Measurements from ENCODE around the gene SORCS2. TPM values are rescaled to one million over a fixed set of nuclear protein-coding genes. Genes with fewer than 3 reads are reported as not detected.

SORCS2 gene
- total and polyA plus RNA-seq, 2 of the 13 experiments (the other 11 are each of a cell fraction or from before 2014, with no cell fraction given) = 0.82 to 1.0 TPM

DNA sequence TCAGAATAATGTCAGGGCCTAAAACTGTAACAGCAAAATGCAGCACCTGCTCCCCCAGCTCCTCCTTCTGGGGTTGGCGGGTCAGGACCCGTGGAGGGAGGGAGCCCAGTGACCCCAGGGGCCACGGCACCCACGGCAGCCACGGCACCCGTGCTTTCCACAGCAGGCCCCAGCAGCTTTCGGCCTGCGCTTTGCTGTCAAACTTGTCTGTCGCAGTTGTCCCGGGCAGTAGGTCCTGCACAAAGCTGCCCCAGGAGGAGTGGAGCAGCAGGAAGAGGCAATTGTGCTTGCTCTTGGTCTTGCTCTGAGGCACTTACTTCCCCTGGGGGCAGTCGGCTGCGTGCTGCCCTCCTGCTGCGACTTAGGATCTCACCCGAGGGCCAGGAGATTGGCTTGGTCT is 563.7 kb downstream of the SORCS2 start:
- FAIRE-seq = no peak
- in situ Hi-C loops (cut with HindIII; ENCODE audit: extremely low pct_ligation_motif_present, low pct_unique_long_range_greater_than_20kb) = no loop called here
- H4K20me1 ChIP-seq (ENCODE audit: insufficient read depth, low read length) = no peaks in the 10 kb centered on the region
- ChIA-PET CTCF (ENCODE audit: low intra/inter-chr PET ratio, low total read pairs) (no interaction called here), POLR2A (no interaction called here)
- TF ChIP-seq ZNF878 (CRISPR knock-in tag; IDR thresholded peaks at IDR 0.05) (no peak), ZNF670 (CRISPR knock-in tag; IDR thresholded peaks at IDR 0.05; ENCODE audit: borderline replicate concordance) (no peak), ZBTB34 (CRISPR knock-in tag; IDR thresholded peaks at IDR 0.05) (no peak), ZNF687 (CRISPR knock-in tag; IDR thresholded peaks at IDR 0.05) (no peak), ZSCAN20 (CRISPR knock-in tag; IDR thresholded peaks at IDR 0.05; ENCODE audit: borderline replicate concordance) (no peak), JUND (CRISPR knock-in tag; IDR thresholded peaks at IDR 0.05) (no peak), ZNF788 (CRISPR knock-in tag; IDR thresholded peaks at IDR 0.05; ENCODE audit: borderline replicate concordance) (no peak), NPAS2 (CRISPR knock-in tag; IDR thresholded peaks at IDR 0.05; ENCODE audit: borderline replicate concordance) (no peak), PRDM10 (CRISPR knock-in tag; IDR thresholded peaks at IDR 0.05; ENCODE audit: low read depth) (no peak), GATA4 (IDR thresholded peaks at IDR 0.05; ENCODE audit: borderline replicate concordance, low read depth) (no peak), PAWR (CRISPR knock-in tag; IDR thresholded peaks at IDR 0.05; ENCODE audit: borderline replicate concordance) (no peak), ZNF329 (CRISPR knock-in tag; IDR thresholded peaks at IDR 0.05; ENCODE audit: low read depth) (no peak)
- TF ChIP-seq, protein P1, sequence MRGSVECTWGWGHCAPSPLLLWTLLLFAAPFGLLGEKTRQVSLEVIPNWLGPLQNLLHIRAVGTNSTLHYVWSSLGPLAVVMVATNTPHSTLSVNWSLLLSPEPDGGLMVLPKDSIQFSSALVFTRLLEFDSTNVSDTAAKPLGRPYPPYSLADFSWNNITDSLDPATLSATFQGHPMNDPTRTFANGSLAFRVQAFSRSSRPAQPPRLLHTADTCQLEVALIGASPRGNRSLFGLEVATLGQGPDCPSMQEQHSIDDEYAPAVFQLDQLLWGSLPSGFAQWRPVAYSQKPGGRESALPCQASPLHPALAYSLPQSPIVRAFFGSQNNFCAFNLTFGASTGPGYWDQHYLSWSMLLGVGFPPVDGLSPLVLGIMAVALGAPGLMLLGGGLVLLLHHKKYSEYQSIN (CRISPR knock-in tag; IDR thresholded peaks at IDR 0.05; ENCODE audit: borderline replicate concordance) = no peak
- intact Hi-C loops (cut with micrococcal nuclease; ENCODE audit: unreplicated experiment) = no loop called here
- H3K27me3 ChIP-seq (ENCODE audit: control insufficient read depth in 1 of 2, insufficient read depth in 2 of 2, low read length in 2 of 2) = no peaks in the 10 kb centered on the region
- H3K79me2 ChIP-seq (ENCODE audit: insufficient read depth, low read length) = no peaks in the 10 kb centered on the region
- H2AFZ ChIP-seq (ENCODE audit: low read length) = no peak overlapping the region
- WGBS (ENCODE audit: low lambda C conversion rate) = 83% methylated on average over 2 of the region's 14 CpGs
- DNase-seq (ENCODE audit: low spot score) = no peak
- H3K36me3 ChIP-seq (replicated peaks in 1 of 2; ENCODE audit: control insufficient read depth in 1 of 2, insufficient read depth in 2 of 2, low read length in 2 of 2) = 0 out of 5 replicates have a peak, but pooled peaks cover 0 to under 1% of the 10 kb centered on the region in 2 experiments
- H3K4me3 ChIP-seq (replicated peaks in 1 of 3; ENCODE audit: insufficient read depth in 1 of 3, low read depth in 2 of 3, low read length in 3 of 3) = no peak overlapping the region
- peaks cover 33% of the 10 kb centered on the region for H3K4me1 ChIP-seq (ENCODE audit: insufficient read depth, low read length)
- H3K9ac ChIP-seq (ENCODE audit: insufficient read depth, low read depth, low read length) = no peak overlapping the region
- no peaks in the 10 kb centered on the region for H3K9me3 ChIP-seq (ENCODE audit: low read length)
- no peak for ATAC-seq
- H3K4me2 ChIP-seq (ENCODE audit: low read depth, low read length) = no peak overlapping the region
- BruUV-seq (replicated peaks) = no TSS peak
- no peak overlapping the region for H3K27ac ChIP-seq (ENCODE audit: extremely low read length, insufficient read depth, low read length)
